Heart left ventricle (tissue), 16 donors: ENCODE data around the gene CERKL. TPM values are rescaled to one million over a fixed set of nuclear protein-coding genes. Genes with fewer than 3 reads are reported as not detected.

Source experiments
- ATAC-seq, 4 donors: fragments of 200-7000 bp; cut with Tn5 transposase; one replicate each; pipeline ENCODE4 v1.9.1; 2020 to 2022; ENCODE audit warnings: moderate library complexity in 4 of 4, mild to moderate bottlenecking in 3 of 4, moderate number of reproducible peaks in 1 of 4
- DNase-seq, 5 donors: peaks; one replicate each; pipeline ENCODE4 v3.0.0-alpha.2; 2020
- H3K27ac ChIP-seq, 12 donors: fragments of 200-600 bp; sonication (generic) in 4 of 12; one replicate each; pipeline versions ENCODE4 v1.5.0 to v1.8.0; 2016 to 2022; ENCODE audit warnings: mild to moderate bottlenecking in 2 of 12
- H3K27me3 ChIP-seq, 9 donors: fragments of 200-600 bp; sonication (generic) in 2 of 9; one replicate each; pipeline versions ENCODE4 v1.5.1 to v1.8.0; 2016 to 2022; ENCODE audit warnings: mild to moderate bottlenecking in 3 of 9
- H3K36me3 ChIP-seq, 9 donors: fragments of 200-600 bp; sonication (generic) in 2 of 9; one replicate each; pipeline versions ENCODE4 v1.5.0 to v1.8.0; 2018 to 2022; ENCODE audit warnings: mild to moderate bottlenecking in 2 of 9
- H3K4me1 ChIP-seq, 12 donors: fragments of 200-600 bp; sonication (generic) in 4 of 12; one replicate each; pipeline versions ENCODE4 v1.5.0 to v1.8.0; 2016 to 2022; ENCODE audit warnings: mild to moderate bottlenecking in 3 of 12
- H3K4me3 ChIP-seq, 12 donors: fragments of 200-600 bp; sonication (generic) in 4 of 12; one replicate each; pipeline versions ENCODE4 v1.5.0 to v1.8.0; 2017 to 2022; ENCODE audit warnings: mild to moderate bottlenecking in 9 of 12, moderate library complexity in 4 of 12
- H3K9me3 ChIP-seq, 12 donors: fragments of 200-600 bp; sonication (generic) in 4 of 12; one replicate each; pipeline versions ENCODE4 v1.5.0 to v1.8.0; 2016 to 2022; ENCODE audit warnings: mild to moderate bottlenecking in 1 of 12
- POLR2A ChIP-seq, 2 donors: fragments of 450-650 bp; IDR thresholded peaks; one replicate each; pipeline ENCODE4 v1.6.1; 2017; ENCODE audit warnings: antibody characterized with exemption in 2 of 2, mild to moderate bottlenecking in 2 of 2, moderate library complexity in 2 of 2
- WGBS, 4 donors: extraction: QIAGEN DNeasy Blood & Tissue Kit in 2 of 4; methylation state at CpG; one replicate each; pipeline versions ENCODE4 v1.1.5 to v1.1.7; 2013 to 2018; 5-methylcytosine and 5-hydroxymethylcytosine counted together
- intact Hi-C, 10 donors: fragments of 100-400 bp; cut with DNase I; formaldehyde crosslinking; loops; one replicate each; pipeline versions ENCODE4 v1.11.1 to v1.14.2; 2022
- polyA plus RNA-seq, 2 donors: library from polyadenylated mRNA; stranded (reverse); fragments of 200-250 nt; gene quantifications; one replicate each; pipeline ENCODE4 v1.2.3, GENCODE V29; 2013
- total RNA-seq, 9 donors: library from RNA; depleted of rRNA in 2 of 9; stranded (reverse); fragments of >200 nt in 2 of 9; fragmentation: NEBNext Ultra II Directional in 3 of 9; extraction: Animal tissue kit (Norgen Biotek cat#: 25700) in 3 of 9; gene quantifications; one replicate each; pipeline versions ENCODE4 v1.1.0 to v1.2.4, GENCODE V29; 2016 to 2023
- TF ChIP-seq, protein P1 (sequence below), 12 donors: fragments of 200-600 bp; sonication (generic) in 4 of 12; IDR thresholded peaks; one replicate each; pipeline versions ENCODE4 v1.5.0 to v1.8.0; 2018 to 2022; ENCODE audit warnings: antibody characterized with exemption in 12 of 12, mild to moderate bottlenecking in 5 of 12
- donor health status: ischemic (EF 13 %, LVEDD 7.1; RV severe dilation, severe dysfunction).
- donor health status: healthy with polysubstance abuse.
- donor health status: DM: no; HTN: yes; CAD: no.
- donor health status: DM: no; HTN: no; CAD: no.
- donor health status: ischemic (EF 25% LVEDD 6.9; RV normal size, moderate dysfunction).
- donor health status: ischemic (EF 25% LVEDD 5.7; RV mildly dilated, moderate dysfunction).
- donor health status: healthy.
- donor health status: DM: yes; HTN: yes; CAD: no.
- donor health status: ischemic (EF 35%, LVEDD 5.7; RV mildly dilated, moderate dysfunction).
- donor health status: nonischemic (EF 11% LVEDD 7.7; RV severe dilation, severe dysfunction).
- donor health status: DM: yes; HTN: yes; CAD: no.
- donor health status: PGD.
- donor health status: ischemic (EF 29% LVEDD 5.4; RV normal size, mild dysfunction).
- donor health status: nonischemic (EF 23%, LVEDD 6.1; RV moderate dilation, normal function).

Gene CERKL
- total and polyA plus RNA-seq, 11 donors, result not detected

GRCh38 chr2:181516992-181517391 is 139.9 kb downstream of the CERKL start:
- no peaks in the 10 kb centered on the region for H3K9me3 ChIP-seq
- ATAC-seq, result no peak
- intact Hi-C loops, result no loop called here
- H3K36me3 ChIP-seq, result peaks cover 0 to 55% (median 0%) of the 10 kb centered on the region in 9 donors
- H3K27me3 ChIP-seq, result no peaks in the 10 kb centered on the region
- no peak for TF ChIP-seq POLR2A (IDR thresholded peaks at IDR 0.05)
- TF ChIP-seq, protein P1, sequence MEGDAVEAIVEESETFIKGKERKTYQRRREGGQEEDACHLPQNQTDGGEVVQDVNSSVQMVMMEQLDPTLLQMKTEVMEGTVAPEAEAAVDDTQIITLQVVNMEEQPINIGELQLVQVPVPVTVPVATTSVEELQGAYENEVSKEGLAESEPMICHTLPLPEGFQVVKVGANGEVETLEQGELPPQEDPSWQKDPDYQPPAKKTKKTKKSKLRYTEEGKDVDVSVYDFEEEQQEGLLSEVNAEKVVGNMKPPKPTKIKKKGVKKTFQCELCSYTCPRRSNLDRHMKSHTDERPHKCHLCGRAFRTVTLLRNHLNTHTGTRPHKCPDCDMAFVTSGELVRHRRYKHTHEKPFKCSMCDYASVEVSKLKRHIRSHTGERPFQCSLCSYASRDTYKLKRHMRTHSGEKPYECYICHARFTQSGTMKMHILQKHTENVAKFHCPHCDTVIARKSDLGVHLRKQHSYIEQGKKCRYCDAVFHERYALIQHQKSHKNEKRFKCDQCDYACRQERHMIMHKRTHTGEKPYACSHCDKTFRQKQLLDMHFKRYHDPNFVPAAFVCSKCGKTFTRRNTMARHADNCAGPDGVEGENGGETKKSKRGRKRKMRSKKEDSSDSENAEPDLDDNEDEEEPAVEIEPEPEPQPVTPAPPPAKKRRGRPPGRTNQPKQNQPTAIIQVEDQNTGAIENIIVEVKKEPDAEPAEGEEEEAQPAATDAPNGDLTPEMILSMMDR (IDR thresholded peaks at IDR 0.05), result no peak
- no peak overlapping the region for H3K4me3 ChIP-seq
- H3K4me1 ChIP-seq, result peaks cover 0 to 7% (median 0%) of the 10 kb centered on the region in 12 donors
- no peak overlapping the region for H3K27ac ChIP-seq
- DNase-seq, result no peak

GRCh38 chr2:181515719-181516118 is 141.2 kb downstream of the CERKL start:
- TF ChIP-seq POLR2A (IDR thresholded peaks at IDR 0.05), result no peak
- TF ChIP-seq, protein P1 (IDR thresholded peaks at IDR 0.05), result no peak
- ATAC-seq (no peak), DNase-seq (no peak)
- no peaks in the 10 kb centered on the region for H3K27me3 ChIP-seq
- H3K4me1 ChIP-seq, result peaks cover 0 to 7% (median 0%) of the 10 kb centered on the region in 12 donors
- no peak overlapping the region for H3K27ac ChIP-seq
- H3K36me3 ChIP-seq, result peaks cover 0 to 68% (median 0%) of the 10 kb centered on the region in 9 donors
- H3K4me3 ChIP-seq, result no peak overlapping the region
- no peaks in the 10 kb centered on the region for H3K9me3 ChIP-seq
- 41 to 67% (median 54%) methylated on average over 3 of the region's 3 CpGs for WGBS, 4 donors
- intact Hi-C loops, result no loop called here

- Histone ChIP-seq H3K4me3 (no peak overlapping the region), H3K27me3 (no peaks in the 10 kb centered on the region), H3K27ac (no peak overlapping the region), H3K4me1 (no peaks in the 10 kb centered on the region), H3K9me3 (no peaks in the 10 kb centered on the region), H3K36me3 (peaks cover 0 to 44% (median 0%) of the 10 kb centered on the region in 9 donors)
- no peak for ATAC-seq
- no peak for DNase-seq
- WGBS, 4 donors, result 80 to 87% (median 86%) methylated on average over 4 of the region's 4 CpGs
- TF ChIP-seq, protein P1 (IDR thresholded peaks at IDR 0.05), result no peak
- TF ChIP-seq POLR2A (IDR thresholded peaks at IDR 0.05), result no peak
- intact Hi-C loops, result no loop called here
Observed at GRCh38 chr2:181500201-181500600, 156.7 kb downstream of the CERKL start.

GRCh38 chr2:181499231-181499630 is 157.7 kb downstream of the CERKL start:
- H3K4me3 ChIP-seq, result no peak overlapping the region
- 72 to 85% (median 78%) methylated on average over 4 of the region's 4 CpGs for WGBS, 4 donors
- H3K27ac ChIP-seq, result no peak overlapping the region
- ATAC-seq, result no peak
- H3K9me3 ChIP-seq, result no peaks in the 10 kb centered on the region
- DNase-seq, result no peak
- intact Hi-C loops, result no loop called here
- TF ChIP-seq POLR2A (IDR thresholded peaks at IDR 0.05), result no peak
- TF ChIP-seq, protein P1 (IDR thresholded peaks at IDR 0.05), result no peak
- no peaks in the 10 kb centered on the region for H3K27me3 ChIP-seq
- H3K36me3 ChIP-seq, result peaks cover 0 to 53% (median 0%) of the 10 kb centered on the region in 9 donors
- no peaks in the 10 kb centered on the region for H3K4me1 ChIP-seq

Other genes starting within 250 kb of the CERKL start
- 10 to 100 TPM in 1 of 9 donors, 1 to 10 TPM in 6, under 1 TPM in 2; 0.69 to 16.5 (median 1.8) TPM for gene ITGA4, start 199.7 kb downstream of the CERKL start, total RNA-seq
- gene ITGA4, start 199.7 kb downstream of the CERKL start, polyA plus RNA-seq, result under 1 TPM; 0.23 to 0.80 TPM
- not detected for gene NEUROD1, start 23.4 kb upstream of the CERKL start, total RNA-seq
- not detected for gene NEUROD1, start 23.4 kb upstream of the CERKL start, polyA plus RNA-seq
- gene ITPRID2, start 234.6 kb upstream of the CERKL start, total RNA-seq, result 10 to 100 TPM; 37.8 to 85.9 (median 59.8) TPM
- 10 to 100 TPM; 41.5 to 45.6 TPM for gene ITPRID2, start 234.6 kb upstream of the CERKL start, polyA plus RNA-seq